ENCODE data around the gene TANC1.

Gene TANC1

GRCh38 chr2:159043710-159044109 is 75.3 kb downstream of the TANC1 start:
- Histone ChIP-seq H3K9ac (ENCODE audit: low read length) (no peak overlapping the region), H3K27me3 (ENCODE audit: control insufficient read depth, insufficient read depth, low read length) (no peaks in the 10 kb centered on the region), H3K27ac (ENCODE audit: low read depth, low read length) (no peak overlapping the region), H3K4me1 (ENCODE audit: control insufficient read depth, insufficient read depth, low read length) (no peaks in the 10 kb centered on the region), H3K4me3 (ENCODE audit: low read length) (no peak overlapping the region), H3K36me3 (ENCODE audit: control insufficient read depth, insufficient read depth, low read length) (no peaks in the 10 kb centered on the region)

GRCh38 chr2:159044804-159045286 is 76.4 kb downstream of the TANC1 start:
- Histone ChIP-seq H3K27ac (ENCODE audit: low read depth, low read length) (no peak overlapping the region), H3K36me3 (ENCODE audit: control insufficient read depth, insufficient read depth, low read length) (no peaks in the 10 kb centered on the region), H3K4me3 (ENCODE audit: low read length) (no peak overlapping the region), H3K9ac (ENCODE audit: low read length) (no peak overlapping the region), H3K4me1 (ENCODE audit: control insufficient read depth, insufficient read depth, low read length) (peaks cover 7% of the 10 kb centered on the region), H3K27me3 (ENCODE audit: control insufficient read depth, insufficient read depth, low read length) (no peaks in the 10 kb centered on the region)

GRCh38 chr2:159045545-159046454 is 77.4 kb downstream of the TANC1 start:
- Histone ChIP-seq H3K4me3 (ENCODE audit: low read length) (no peak overlapping the region), H3K9ac (ENCODE audit: low read length) (no peak overlapping the region), H3K36me3 (ENCODE audit: control insufficient read depth, insufficient read depth, low read length) (no peaks in the 10 kb centered on the region), H3K27me3 (ENCODE audit: control insufficient read depth, insufficient read depth, low read length) (no peaks in the 10 kb centered on the region), H3K27ac (ENCODE audit: low read depth, low read length) (no peak overlapping the region), H3K4me1 (ENCODE audit: control insufficient read depth, insufficient read depth, low read length) (peaks cover 12% of the 10 kb centered on the region)

- no peaks in the 10 kb centered on the region for H3K27me3 ChIP-seq (ENCODE audit: control insufficient read depth, insufficient read depth, low read length)
- H3K4me3 ChIP-seq (ENCODE audit: low read length): no peak overlapping the region
- no peak overlapping the region for H3K27ac ChIP-seq (ENCODE audit: low read depth, low read length)
- no peaks in the 10 kb centered on the region for H3K36me3 ChIP-seq (ENCODE audit: control insufficient read depth, insufficient read depth, low read length)
- no peak overlapping the region for H3K9ac ChIP-seq (ENCODE audit: low read length)
- H3K4me1 ChIP-seq (ENCODE audit: control insufficient read depth, insufficient read depth, low read length): peaks cover 17% of the 10 kb centered on the region
Observed at GRCh38 chr2:159046966-159047365, 78.5 kb downstream of the TANC1 start.

GRCh38 chr2:159050426-159050825 is 82.0 kb downstream of the TANC1 start:
- Histone ChIP-seq H3K36me3 (ENCODE audit: control insufficient read depth, insufficient read depth, low read length) (no peaks in the 10 kb centered on the region), H3K27ac (ENCODE audit: low read depth, low read length) (no peak overlapping the region), H3K27me3 (ENCODE audit: control insufficient read depth, insufficient read depth, low read length) (no peaks in the 10 kb centered on the region), H3K4me1 (ENCODE audit: control insufficient read depth, insufficient read depth, low read length) (peaks cover 17% of the 10 kb centered on the region), H3K4me3 (ENCODE audit: low read length) (no peak overlapping the region), H3K9ac (ENCODE audit: low read length) (no peak overlapping the region)

- Histone ChIP-seq H3K4me1 (ENCODE audit: control insufficient read depth, insufficient read depth, low read length) (peaks cover 17% of the 10 kb centered on the region), H3K27me3 (ENCODE audit: control insufficient read depth, insufficient read depth, low read length) (no peaks in the 10 kb centered on the region), H3K27ac (ENCODE audit: low read depth, low read length) (no peak overlapping the region), H3K36me3 (ENCODE audit: control insufficient read depth, insufficient read depth, low read length) (no peaks in the 10 kb centered on the region), H3K9ac (ENCODE audit: low read length) (no peak overlapping the region), H3K4me3 (ENCODE audit: low read length) (no peak overlapping the region)
Observed at GRCh38 chr2:159051133-159051532, 82.7 kb downstream of the TANC1 start.

- no peaks in the 10 kb centered on the region for H3K27me3 ChIP-seq (ENCODE audit: control insufficient read depth, insufficient read depth, low read length)
- H3K4me3 ChIP-seq (ENCODE audit: low read length): no peak overlapping the region
- no peaks in the 10 kb centered on the region for H3K36me3 ChIP-seq (ENCODE audit: control insufficient read depth, insufficient read depth, low read length)
- H3K4me1 ChIP-seq (ENCODE audit: control insufficient read depth, insufficient read depth, low read length): peaks cover 17% of the 10 kb centered on the region
- H3K27ac ChIP-seq (ENCODE audit: low read depth, low read length): no peak overlapping the region
- no peak overlapping the region for H3K9ac ChIP-seq (ENCODE audit: low read length)
Observed at GRCh38 chr2:159051661-159052060, 83.2 kb downstream of the TANC1 start.

- Histone ChIP-seq H3K27me3 (ENCODE audit: control insufficient read depth, insufficient read depth, low read length) (no peaks in the 10 kb centered on the region), H3K9ac (ENCODE audit: low read length) (no peak overlapping the region), H3K4me1 (ENCODE audit: control insufficient read depth, insufficient read depth, low read length) (peaks cover 17% of the 10 kb centered on the region), H3K36me3 (ENCODE audit: control insufficient read depth, insufficient read depth, low read length) (no peaks in the 10 kb centered on the region), H3K4me3 (ENCODE audit: low read length) (no peak overlapping the region), H3K27ac (ENCODE audit: low read depth, low read length) (no peak overlapping the region)
Observed at GRCh38 chr2:159052157-159052601, 83.7 kb downstream of the TANC1 start.

- Histone ChIP-seq H3K4me1 (ENCODE audit: control insufficient read depth, insufficient read depth, low read length) (peaks cover 17% of the 10 kb centered on the region), H3K4me3 (ENCODE audit: low read length) (no peak overlapping the region), H3K9ac (ENCODE audit: low read length) (no peak overlapping the region), H3K27ac (ENCODE audit: low read depth, low read length) (no peak overlapping the region), H3K36me3 (ENCODE audit: control insufficient read depth, insufficient read depth, low read length) (no peaks in the 10 kb centered on the region), H3K27me3 (ENCODE audit: control insufficient read depth, insufficient read depth, low read length) (no peaks in the 10 kb centered on the region)
Observed at GRCh38 chr2:159053161-159054031, 85.0 kb downstream of the TANC1 start.

GRCh38 chr2:159054032-159054334 is 85.5 kb downstream of the TANC1 start:
- H3K27ac ChIP-seq (ENCODE audit: low read depth, low read length): no peak overlapping the region
- peaks cover 17% of the 10 kb centered on the region for H3K4me1 ChIP-seq (ENCODE audit: control insufficient read depth, insufficient read depth, low read length)
- H3K36me3 ChIP-seq (ENCODE audit: control insufficient read depth, insufficient read depth, low read length): no peaks in the 10 kb centered on the region
- H3K27me3 ChIP-seq (ENCODE audit: control insufficient read depth, insufficient read depth, low read length): no peaks in the 10 kb centered on the region
- no peak overlapping the region for H3K9ac ChIP-seq (ENCODE audit: low read length)
- no peak overlapping the region for H3K4me3 ChIP-seq (ENCODE audit: low read length)

- no peak overlapping the region for H3K4me3 ChIP-seq (ENCODE audit: low read length)
- no peak overlapping the region for H3K27ac ChIP-seq (ENCODE audit: low read depth, low read length)
- peaks cover 10% of the 10 kb centered on the region for H3K4me1 ChIP-seq (ENCODE audit: control insufficient read depth, insufficient read depth, low read length)
- H3K9ac ChIP-seq (ENCODE audit: low read length): no peak overlapping the region
- H3K36me3 ChIP-seq (ENCODE audit: control insufficient read depth, insufficient read depth, low read length): no peaks in the 10 kb centered on the region
- no peaks in the 10 kb centered on the region for H3K27me3 ChIP-seq (ENCODE audit: control insufficient read depth, insufficient read depth, low read length)
Observed at GRCh38 chr2:159054985-159055384, 86.5 kb downstream of the TANC1 start.

GRCh38 chr2:159060518-159060917 is 92.1 kb downstream of the TANC1 start:
- Histone ChIP-seq H3K27me3 (ENCODE audit: control insufficient read depth, insufficient read depth, low read length) (no peaks in the 10 kb centered on the region), H3K27ac (ENCODE audit: low read depth, low read length) (no peak overlapping the region), H3K4me3 (ENCODE audit: low read length) (no peak overlapping the region), H3K9ac (ENCODE audit: low read length) (no peak overlapping the region), H3K36me3 (ENCODE audit: control insufficient read depth, insufficient read depth, low read length) (no peaks in the 10 kb centered on the region), H3K4me1 (ENCODE audit: control insufficient read depth, insufficient read depth, low read length) (no peaks in the 10 kb centered on the region)
